Measurements from ENCODE around the gene HS6ST2.
A peak's percentile ranks its signal among the peaks of the same experiment; 100 is the strongest.
"Not testable (repeated sequence)": the region's sequence is repeated elsewhere in the genome, so short reads cannot be mapped to it uniquely, and the experiment has no call there.

Gene HS6ST2

GRCh38 chrX:132958091-132958703 is at the start of gene HS6ST2:
Gene HS6ST2, minus strand, starts transcription at chrX:132958629.
- DNase-seq = no peak

- DNase-seq = no peak
Observed at GRCh38 chrX:133007458-133007857, 49.0 kb upstream of the HS6ST2 start.

- DNase-seq = no peak
Observed at GRCh38 chrX:133005616-133006015, 47.2 kb upstream of the HS6ST2 start.

- peak; percentile 1 for DNase-seq
Observed at GRCh38 chrX:133005042-133005441, 46.6 kb upstream of the HS6ST2 start.

- DNase-seq = no peak
Observed at GRCh38 chrX:132999209-132999608, 40.8 kb upstream of the HS6ST2 start.

- DNase-seq = no peak
Observed at GRCh38 chrX:132990835-132991234, 32.4 kb upstream of the HS6ST2 start.

- no peak for DNase-seq
Observed at GRCh38 chrX:132986556-132986955, 28.1 kb upstream of the HS6ST2 start.

GRCh38 chrX:132984058-132984650 is 25.7 kb upstream of the HS6ST2 start:
- no peak for DNase-seq

- DNase-seq = no peak
Observed at GRCh38 chrX:132983496-132983895, 25.1 kb upstream of the HS6ST2 start.

GRCh38 chrX:132980035-132980434 is 21.6 kb upstream of the HS6ST2 start:
- DNase-seq = not testable (repeated sequence)

- DNase-seq = no peak
Observed at GRCh38 chrX:132968296-132968949, 10.0 kb upstream of the HS6ST2 start.

GRCh38 chrX:132967049-132967448 is 8.6 kb upstream of the HS6ST2 start:
- DNase-seq = no peak

- DNase-seq = no peak
Observed at GRCh38 chrX:132965461-132965860, 7.0 kb upstream of the HS6ST2 start.

GRCh38 chrX:132961511-132961910 is 3.1 kb upstream of the HS6ST2 start:
- no peak for DNase-seq

GRCh38 chrX:132957211-132958090 is 978 bp downstream of the HS6ST2 start:
- no peak for DNase-seq

- DNase-seq = no peak
Observed at GRCh38 chrX:132956421-132957210, 1.8 kb downstream of the HS6ST2 start.

- no peak for DNase-seq
Observed at GRCh38 chrX:132955690-132956089, 2.7 kb downstream of the HS6ST2 start.

- no peak for DNase-seq
Observed at GRCh38 chrX:132954323-132954722, 4.1 kb downstream of the HS6ST2 start.

- DNase-seq = no peak
Observed at GRCh38 chrX:132953354-132953753, 5.1 kb downstream of the HS6ST2 start.

GRCh38 chrX:132948648-132949260 is 9.7 kb downstream of the HS6ST2 start:
- no peak for DNase-seq

GRCh38 chrX:132945055-132945599 is 13.3 kb downstream of the HS6ST2 start:
- not testable (repeated sequence) for DNase-seq

Data from midbrain (tissue), 1 donor.